CD14-positive monocyte (primary cell): ENCODE data around the gene PDZD8. TPM values are rescaled to one million over a fixed set of nuclear protein-coding genes. Genes with fewer than 3 reads are reported as not detected.

ENCODE experiments used
- DNase-seq, 3 donors: peaks; one replicate each; pipeline ENCODE4 v3.0.0-alpha.2; 2011 to 2022
- H2AFZ ChIP-seq: 2 replicates; pipeline ENCODE4 v1.6.0; 2012; ENCODE audit warnings: mild to moderate bottlenecking, low read depth, low read length, inconsistent platforms; ENCODE audit not compliant: insufficient read depth, poor library complexity, severe bottlenecking
- H3K27ac ChIP-seq, 2 donors: 1 replicate in 1 of 2; 2 replicates in 1 of 2; pipeline ENCODE4 v1.5.1; 2012 to 2013; ENCODE audit warnings: low read length in 2 of 2, control low read depth in 1 of 2, inconsistent platforms in 1 of 2, low read depth in 1 of 2, mild to moderate bottlenecking in 1 of 2
- H3K27me3 ChIP-seq, 2 donors: one replicate each; pipeline versions ENCODE4 v1.6.0 to v1.6.1; 2011 to 2013; ENCODE audit warnings: low read length in 2 of 2; ENCODE audit not compliant: control insufficient read depth in 2 of 2, insufficient read depth in 2 of 2
- H3K36me3 ChIP-seq, 2 donors: replicated peaks in 1 of 2; 1 replicate in 1 of 2; 2 replicates in 1 of 2; pipeline versions ENCODE4 v1.5.1 to v1.6.1; 2012 to 2013; ENCODE audit warnings: low read length in 2 of 2, control low read depth in 1 of 2, inconsistent platforms in 1 of 2, mild to moderate bottlenecking in 1 of 2; ENCODE audit not compliant: insufficient read depth in 2 of 2, control insufficient read depth in 1 of 2
- H3K4me1 ChIP-seq, 2 donors: 1 replicate in 1 of 2; 2 replicates in 1 of 2; pipeline versions ENCODE4 v1.5.1 to v1.6.1; 2012 to 2013; ENCODE audit warnings: low read length in 2 of 2, control low read depth in 1 of 2, inconsistent platforms in 1 of 2, mild to moderate bottlenecking in 1 of 2, moderate library complexity in 1 of 2; ENCODE audit not compliant: insufficient read depth in 2 of 2, control insufficient read depth in 1 of 2
- H3K4me2 ChIP-seq: replicated peaks from 2 replicates; pipeline ENCODE3; 2012; ENCODE audit warnings: low read length, moderate library complexity, mild to moderate bottlenecking; ENCODE audit not compliant: poor library complexity, severe bottlenecking; ENCODE audit errors: extremely low read depth
- H3K4me3 ChIP-seq, 3 experiments: fragments of 200-600 bp in 1 of 3; sonication (generic) in 1 of 3; replicated peaks in 1 of 3; 1 replicate in 2 of 3; 2 replicates in 1 of 3; pipeline ENCODE4 v1.5.1; 2011 to 2013; ENCODE audit warnings: low read length in 3 of 3, mild to moderate bottlenecking in 3 of 3, control low read depth in 2 of 3, low read depth in 2 of 3, inconsistent platforms in 1 of 3, moderate library complexity in 1 of 3
- H3K79me2 ChIP-seq: 2 replicates; pipeline ENCODE4 v1.6.0; 2012; ENCODE audit warnings: mild to moderate bottlenecking, control low read depth, inconsistent platforms, low read length, moderate library complexity; ENCODE audit not compliant: insufficient read depth
- H3K9ac ChIP-seq: 2 replicates; pipeline ENCODE4 v1.6.0; 2017; ENCODE audit warnings: low read length, mild to moderate bottlenecking; ENCODE audit not compliant: insufficient read depth, poor library complexity, severe bottlenecking
- H3K9me3 ChIP-seq, 2 donors: replicated peaks in 1 of 2; 1 replicate in 1 of 2; 2 replicates in 1 of 2; pipeline versions ENCODE4 v1.5.1 to v1.6.1; 2012 to 2013; ENCODE audit warnings: low read length in 2 of 2, control low read depth in 1 of 2; ENCODE audit not compliant: control insufficient read depth in 1 of 2, insufficient read depth in 1 of 2
- H4K20me1 ChIP-seq: 2 replicates; pipeline ENCODE4 v1.6.0; 2012; ENCODE audit warnings: mild to moderate bottlenecking, low read length, control low read depth, moderate library complexity; ENCODE audit not compliant: insufficient read depth
- H3K27ac Mint-ChIP-seq, 7 donors: one replicate each; pipeline ENCODE4 v1.8.0; 2020; ENCODE audit warnings: mild to moderate bottlenecking in 7 of 7, mixed read lengths in 7 of 7, moderate library complexity in 6 of 7, inconsistent platforms in 2 of 7
- H3K27me3 Mint-ChIP-seq, 3 donors: one replicate each; pipeline ENCODE4 v1.8.0; 2021 to 2022; ENCODE audit warnings: low read depth in 3 of 3, mild to moderate bottlenecking in 3 of 3, mixed read lengths in 3 of 3, moderate library complexity in 3 of 3, inconsistent platforms in 1 of 3
- H3K36me3 Mint-ChIP-seq, 2 donors: one replicate each; pipeline ENCODE4 v1.8.0; 2020; ENCODE audit warnings: mixed read lengths in 2 of 2, inconsistent platforms in 1 of 2, mild to moderate bottlenecking in 1 of 2
- H3K4me1 Mint-ChIP-seq: one replicate; pipeline ENCODE4 v1.8.0; 2020; ENCODE audit warnings: mild to moderate bottlenecking, mixed read lengths
- H3K4me3 Mint-ChIP-seq, 2 donors: one replicate each; pipeline ENCODE4 v1.8.0; 2020; ENCODE audit warnings: mild to moderate bottlenecking in 2 of 2, mixed read lengths in 2 of 2, moderate library complexity in 1 of 2
- H3K9me3 Mint-ChIP-seq, 7 donors: one replicate each; pipeline ENCODE4 v1.8.0; 2020 to 2022; ENCODE audit warnings: mixed read lengths in 7 of 7, mild to moderate bottlenecking in 6 of 7, moderate library complexity in 6 of 7, inconsistent platforms in 2 of 7
- CTCF ChIP-seq: fragments of 200-600 bp; IDR thresholded peaks from one replicate; pipeline ENCODE4 v1.8.0; 2022; ENCODE audit warnings: antibody characterized with exemption, mild to moderate bottlenecking
- WGBS: methylation state at CpG from one replicate; pipeline ENCODE4 v1.1.5; 2013; ENCODE audit warnings: missing lambda C conversion rate; ENCODE audit not compliant: insufficient coverage; 5-methylcytosine and 5-hydroxymethylcytosine counted together
- intact Hi-C, 2 donors: fragments of 100-400 bp; cut with micrococcal nuclease; formaldehyde crosslinking; loops; one replicate each; pipeline versions ENCODE4 v1.15.0 to v1.15.1; 2023
- polyA plus RNA-seq, 3 donors: library from polyadenylated mRNA; depleted of rRNA in 1 of 3; unstranded in 2 of 3; stranded (reverse) in 1 of 3; fragments of 300-500 nt in 2 of 3; fragments of >200 nt in 1 of 3; fragmentation: Illumina TruSeq in 2 of 3; gene quantifications; 1 replicate in 2 of 3; 2 replicates in 1 of 3; pipeline ENCODE4 v1.2.3, GENCODE V29; 2012 to 2021

Gene PDZD8
- polyA plus RNA-seq, 3 donors = 4.6 to 104 (median 9.0) TPM

GRCh38 chr10:117239721-117240620, 135.3 kb downstream of the PDZD8 start:
- Histone ChIP-seq H3K9ac (no peak overlapping the region), H3K27ac (no peak overlapping the region), H3K36me3 (no peaks in the 10 kb centered on the region), H3K4me1 (peaks cover 0 to 13% of the 10 kb centered on the region in 2 donors), H3K4me3 (no peak overlapping the region), H4K20me1 (no peaks in the 10 kb centered on the region), H3K9me3 (peaks cover 12 to 15% of the 10 kb centered on the region in 2 donors), H3K79me2 (no peaks in the 10 kb centered on the region), H3K27me3 (peaks cover 29 to 41% of the 10 kb centered on the region in 2 donors), H3K4me2 (peak overlapping the region; percentile 34), H2AFZ (no peak overlapping the region)
- peak overlapping the region in 1 of 2 donors; percentile 70 for H3K4me3 Mint-ChIP-seq
- H3K27me3 Mint-ChIP-seq = peaks cover 39 to 63% (median 54%) of the 10 kb centered on the region in 3 donors
- peak overlapping the region in 1 of 7 donors; percentile 63 for H3K27ac Mint-ChIP-seq
- peaks cover 0 to 2% of the 10 kb centered on the region in 2 donors for H3K36me3 Mint-ChIP-seq
- no peak for DNase-seq
- WGBS = 60% methylated on average over 7 of the region's 15 CpGs
- intact Hi-C loops = loop anchor here in 1 of 2 donors (5.0 kb wide), 1 partner anchor 202 kb away; no protein-coding TSS in a partner anchor
- peaks cover 8% of the 10 kb centered on the region for H3K4me1 Mint-ChIP-seq
- no peak for TF ChIP-seq CTCF
- H3K9me3 Mint-ChIP-seq = peaks cover 7 to 37% (median 17%) of the 10 kb centered on the region in 7 donors

- peaks cover 12 to 15% of the 10 kb centered on the region in 2 donors for H3K9me3 ChIP-seq
- H3K4me1 Mint-ChIP-seq = peaks cover 6% of the 10 kb centered on the region
- H3K9ac ChIP-seq = no peak overlapping the region
Measured at GRCh38 chr10:117239051-117239450, 136.2 kb downstream of the PDZD8 start.

More at GRCh38 chr10:117239051-117239450, 136.2 kb downstream of the PDZD8 start:
- Mint-ChIP-seq H3K27ac (no peak overlapping the region), H3K36me3 (peaks cover 0 to 2% of the 10 kb centered on the region in 2 donors), H3K27me3 (peaks cover 37 to 59% (median 50%) of the 10 kb centered on the region in 3 donors), H3K9me3 (peaks cover 7 to 37% (median 17%) of the 10 kb centered on the region in 7 donors), H3K4me3 (no peak overlapping the region)
- TF ChIP-seq CTCF = no peak
- DNase-seq = no peak
- H4K20me1 ChIP-seq = no peaks in the 10 kb centered on the region
- H3K27me3 ChIP-seq = peaks cover 29 to 39% of the 10 kb centered on the region in 2 donors
- peaks cover 0 to 13% of the 10 kb centered on the region in 2 donors for H3K4me1 ChIP-seq
- H3K79me2 ChIP-seq = no peaks in the 10 kb centered on the region
- H2AFZ ChIP-seq = no peak overlapping the region
- no peak overlapping the region for H3K4me2 ChIP-seq
- 100% methylated on average over 6 of the region's 8 CpGs for WGBS
- intact Hi-C loops = loop anchor here in 1 of 2 donors (5.0 kb wide), 1 partner anchor 203 kb away; no protein-coding TSS in a partner anchor
- H3K4me3 ChIP-seq = no peak overlapping the region
- H3K27ac ChIP-seq = no peak overlapping the region
- no peaks in the 10 kb centered on the region for H3K36me3 ChIP-seq
